ENCODE measurements around the gene NNAT.

Gene NNAT

GRCh38 chr20:37503256-37503927, 17.7 kb upstream of the NNAT start:
- no peak for DNase-seq

GRCh38 chr20:37504404-37505096, 16.5 kb upstream of the NNAT start:
- DNase-seq, result no peak

GRCh38 chr20:37505263-37506151, 15.5 kb upstream of the NNAT start:
- no peak for DNase-seq

GRCh38 chr20:37506152-37506725, 14.8 kb upstream of the NNAT start:
- DNase-seq, result no peak

- DNase-seq, result no peak
Observed at GRCh38 chr20:37510226-37510625, 10.8 kb upstream of the NNAT start.

GRCh38 chr20:37511610-37512275, 9.3 kb upstream of the NNAT start:
- no peak for DNase-seq

- no peak for DNase-seq
Observed at GRCh38 chr20:37513779-37514359, 7.2 kb upstream of the NNAT start.

- no peak for DNase-seq
Observed at GRCh38 chr20:37515876-37516275, 5.2 kb upstream of the NNAT start.

GRCh38 chr20:37516811-37517750, 4.0 kb upstream of the NNAT start:
- DNase-seq, result no peak

GRCh38 chr20:37518059-37518458, 3.0 kb upstream of the NNAT start:
- no peak for DNase-seq

GRCh38 chr20:37518606-37519507, 2.2 kb upstream of the NNAT start:
- no peak for DNase-seq

- no peak for DNase-seq
Observed at GRCh38 chr20:37519508-37520418, 1.3 kb upstream of the NNAT start.

- DNase-seq, result no peak
Observed at GRCh38 chr20:37520419-37520955, 563 bp upstream of the NNAT start.

GRCh38 chr20:37522260-37523011, 1.4 kb downstream of the NNAT start:
- no peak for DNase-seq

- DNase-seq, result no peak
Observed at GRCh38 chr20:37523012-37523391, 2.0 kb downstream of the NNAT start.

- DNase-seq, result no peak
Observed at GRCh38 chr20:37523911-37524700, 3.1 kb downstream of the NNAT start.

All from T-helper 2 cell (primary cell).